ENCODE results near the gene RAB20. TPM values are rescaled to one million over a fixed set of nuclear protein-coding genes. Genes with fewer than 3 reads are reported as not detected.

The RAB20 gene
- polyA plus RNA-seq, 1 donor (not counting 4 experiments of a cell fraction or from before 2014, with no cell fraction given): 4.3 TPM

DNA sequence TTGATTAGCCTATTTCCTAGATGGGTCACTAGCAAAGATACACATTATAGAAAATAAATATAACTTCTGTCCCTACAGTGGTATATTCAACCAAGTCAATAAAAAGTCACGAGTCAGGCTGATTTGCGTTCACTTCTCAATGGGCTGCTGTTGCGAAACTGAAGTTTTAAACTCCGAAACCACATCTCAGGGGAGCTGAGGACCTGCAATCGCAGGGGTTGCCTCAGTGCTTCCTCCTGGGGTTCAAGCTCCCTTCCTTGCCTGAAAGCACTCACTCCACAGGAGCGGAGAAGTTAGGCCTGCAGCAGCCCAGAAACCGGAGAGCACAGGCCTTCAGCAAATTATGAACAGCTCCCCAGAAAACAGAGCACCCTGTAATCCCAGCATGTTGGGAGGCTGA, 39.6 kb downstream of the RAB20 start:
- dilution Hi-C loops (cut with MboI; ENCODE audit: extremely low pct_ligation_motif_present, low sequenced_read_pairs): no loop called here
- H3K27ac ChIP-seq (ENCODE audit: control insufficient read depth, insufficient read depth, low read length): no peak overlapping the region

DNA sequence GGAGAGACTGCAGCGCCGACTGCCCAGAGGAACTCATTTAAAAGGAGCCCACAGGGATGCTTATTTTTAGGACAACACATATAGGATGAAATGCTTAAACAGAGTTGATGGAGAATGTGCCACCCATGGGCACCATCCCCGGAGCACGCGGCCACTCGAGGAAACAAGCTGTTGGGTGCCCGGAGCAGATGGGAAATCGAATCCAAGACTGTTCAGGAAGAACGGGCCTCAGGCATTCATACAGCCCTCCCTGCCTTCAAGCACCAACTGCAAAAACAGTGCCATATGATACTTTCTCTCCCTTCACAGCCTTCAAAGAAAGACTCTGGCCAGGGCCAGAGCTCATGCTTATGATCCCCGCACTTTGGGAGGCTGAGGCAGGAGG, 40.2 kb downstream of the RAB20 start:
- no peaks in the 10 kb centered on the region for H3K36me3 ChIP-seq (ENCODE audit: control insufficient read depth in 2 of 2, extremely low read depth in 1 of 2, insufficient read depth in 2 of 2, low read length in 2 of 2)
- DNase-seq (ENCODE audit: low read depth, low spot score) (no peak), FAIRE-seq (no peak)
- dilution Hi-C loops (cut with MboI; ENCODE audit: extremely low pct_ligation_motif_present, low sequenced_read_pairs): no loop called here
- H3K4me3 ChIP-seq (ENCODE audit: control insufficient read depth in 2 of 3, extremely low read depth in 1 of 3, insufficient read depth in 2 of 3, low read depth in 1 of 3, low read length in 3 of 3): no peak overlapping the region
- H3K4me1 ChIP-seq (ENCODE audit: control insufficient read depth, extremely low read depth, insufficient read depth, low read length): peaks cover 14% of the 10 kb centered on the region
- no peaks in the 10 kb centered on the region for H3K9me3 ChIP-seq (ENCODE audit: control insufficient read depth, low read depth, low read length)
- TF ChIP-seq, protein P1, sequence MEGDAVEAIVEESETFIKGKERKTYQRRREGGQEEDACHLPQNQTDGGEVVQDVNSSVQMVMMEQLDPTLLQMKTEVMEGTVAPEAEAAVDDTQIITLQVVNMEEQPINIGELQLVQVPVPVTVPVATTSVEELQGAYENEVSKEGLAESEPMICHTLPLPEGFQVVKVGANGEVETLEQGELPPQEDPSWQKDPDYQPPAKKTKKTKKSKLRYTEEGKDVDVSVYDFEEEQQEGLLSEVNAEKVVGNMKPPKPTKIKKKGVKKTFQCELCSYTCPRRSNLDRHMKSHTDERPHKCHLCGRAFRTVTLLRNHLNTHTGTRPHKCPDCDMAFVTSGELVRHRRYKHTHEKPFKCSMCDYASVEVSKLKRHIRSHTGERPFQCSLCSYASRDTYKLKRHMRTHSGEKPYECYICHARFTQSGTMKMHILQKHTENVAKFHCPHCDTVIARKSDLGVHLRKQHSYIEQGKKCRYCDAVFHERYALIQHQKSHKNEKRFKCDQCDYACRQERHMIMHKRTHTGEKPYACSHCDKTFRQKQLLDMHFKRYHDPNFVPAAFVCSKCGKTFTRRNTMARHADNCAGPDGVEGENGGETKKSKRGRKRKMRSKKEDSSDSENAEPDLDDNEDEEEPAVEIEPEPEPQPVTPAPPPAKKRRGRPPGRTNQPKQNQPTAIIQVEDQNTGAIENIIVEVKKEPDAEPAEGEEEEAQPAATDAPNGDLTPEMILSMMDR (optimal IDR thresholded peaks at IDR 0.05 in 1 of 3, IDR thresholded peaks at IDR 0.05 in 1 of 3, conservative IDR thresholded peaks at IDR 0.05 in 1 of 3; ENCODE audit: extremely low read depth in 1 of 3, insufficient read depth in 2 of 3, low read length in 3 of 3): no peak
- TF ChIP-seq EZH2 (IDR thresholded peaks at IDR 0.05; ENCODE audit: low read length): no peak
- H3K4me2 ChIP-seq (ENCODE audit: control insufficient read depth, extremely low read depth, insufficient read depth, low read depth, low read length): no peak overlapping the region
- no peaks in the 10 kb centered on the region for H3K9me1 ChIP-seq (ENCODE audit: control insufficient read depth, extremely low read depth, insufficient read depth, low read length)
- H3K79me2 ChIP-seq (ENCODE audit: control insufficient read depth, insufficient read depth, low read length): no peaks in the 10 kb centered on the region
- H2AFZ ChIP-seq (ENCODE audit: control insufficient read depth, low read length): no peak overlapping the region
- H3K9ac ChIP-seq (ENCODE audit: control insufficient read depth, extremely low read depth, insufficient read depth, low read length): no peak overlapping the region
- no peak overlapping the region for H3K27ac ChIP-seq (ENCODE audit: control insufficient read depth, insufficient read depth, low read length)
- no peaks in the 10 kb centered on the region for H3K27me3 ChIP-seq (ENCODE audit: control insufficient read depth, extremely low read depth, insufficient read depth, low read length)
- H4K20me1 ChIP-seq (ENCODE audit: control insufficient read depth, extremely low read depth, insufficient read depth, low read length): no peaks in the 10 kb centered on the region

More for the DNA sequence above, 39.6 kb downstream of the RAB20 start:
- H3K9me1 ChIP-seq (ENCODE audit: control insufficient read depth, extremely low read depth, insufficient read depth, low read length): no peaks in the 10 kb centered on the region
- H4K20me1 ChIP-seq (ENCODE audit: control insufficient read depth, extremely low read depth, insufficient read depth, low read length): no peaks in the 10 kb centered on the region
- H3K4me3 ChIP-seq (ENCODE audit: control insufficient read depth in 2 of 3, extremely low read depth in 1 of 3, insufficient read depth in 2 of 3, low read depth in 1 of 3, low read length in 3 of 3): no peak overlapping the region
- no peak for DNase-seq (ENCODE audit: low read depth, low spot score)
- no peak overlapping the region for H2AFZ ChIP-seq (ENCODE audit: control insufficient read depth, low read length)
- no peak for FAIRE-seq
- no peaks in the 10 kb centered on the region for H3K79me2 ChIP-seq (ENCODE audit: control insufficient read depth, insufficient read depth, low read length)
- no peak overlapping the region for H3K4me2 ChIP-seq (ENCODE audit: control insufficient read depth, extremely low read depth, insufficient read depth, low read depth, low read length)
- no peak for TF ChIP-seq EZH2 (IDR thresholded peaks at IDR 0.05; ENCODE audit: low read length)
- H3K9ac ChIP-seq (ENCODE audit: control insufficient read depth, extremely low read depth, insufficient read depth, low read length): no peak overlapping the region
- no peaks in the 10 kb centered on the region for H3K36me3 ChIP-seq (ENCODE audit: control insufficient read depth in 2 of 2, extremely low read depth in 1 of 2, insufficient read depth in 2 of 2, low read length in 2 of 2)
- no peaks in the 10 kb centered on the region for H3K27me3 ChIP-seq (ENCODE audit: control insufficient read depth, extremely low read depth, insufficient read depth, low read length)
- peaks cover 14% of the 10 kb centered on the region for H3K4me1 ChIP-seq (ENCODE audit: control insufficient read depth, extremely low read depth, insufficient read depth, low read length)
- H3K9me3 ChIP-seq (ENCODE audit: control insufficient read depth, low read depth, low read length): no peaks in the 10 kb centered on the region

Data from keratinocyte (primary cell).